GM19438 (cell line): ENCODE results near the gene FSD1.

Experiments used
- ATAC-seq: cut with Tn5 transposase; IDR thresholded peaks from one replicate; pipeline ENCODE4 v1.9.1; 2021; ENCODE audit warnings: low read depth; ENCODE audit not compliant: unreplicated experiment

Gene FSD1

GRCh38 chr19:4361152-4362046, 57.0 kb downstream of the FSD1 start:
- ATAC-seq = no peak

GRCh38 chr19:4362101-4362828, 57.9 kb downstream of the FSD1 start:
- no peak for ATAC-seq

DNA sequence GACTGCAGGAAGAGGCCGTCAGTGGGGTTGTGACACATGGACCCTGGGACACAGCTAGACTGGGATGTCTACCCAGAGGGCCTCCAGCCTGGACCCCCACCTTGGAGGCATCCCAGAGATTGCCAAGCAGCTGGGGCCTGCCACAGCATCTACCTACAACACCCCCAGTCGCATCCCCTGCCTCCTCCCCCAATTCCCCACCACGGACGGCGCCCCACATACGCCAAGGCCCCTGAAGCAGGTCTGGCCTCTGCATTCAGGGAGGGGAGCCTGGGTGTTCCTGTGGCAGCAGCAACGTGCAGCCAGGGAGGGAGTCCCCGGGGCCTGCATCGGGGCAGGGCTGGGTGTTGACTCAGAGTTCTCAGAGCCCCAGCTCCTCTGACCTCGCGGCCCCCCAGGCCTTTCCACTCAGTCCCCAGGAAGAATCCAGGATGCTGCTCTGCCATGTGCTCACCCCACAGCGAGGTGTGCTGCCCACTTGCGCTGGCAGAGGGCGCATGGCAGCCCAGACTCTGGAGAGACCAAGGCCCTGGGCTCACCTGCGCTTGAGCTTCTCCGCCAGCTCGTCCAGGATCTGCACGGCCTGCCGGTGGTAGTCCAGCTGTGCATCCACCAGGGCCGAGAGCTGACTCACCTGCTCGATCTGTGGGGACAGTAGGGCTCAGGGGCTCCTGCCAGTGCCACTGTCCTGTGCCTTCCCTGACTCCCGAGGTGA, 58.6 kb downstream of the FSD1 start:
- ATAC-seq = no peak

GRCh38 chr19:4363571-4364304, 59.3 kb downstream of the FSD1 start:
- ATAC-seq = no peak

- no peak for ATAC-seq
Measured at GRCh38 chr19:4365341-4365740, 60.9 kb downstream of the FSD1 start.

DNA sequence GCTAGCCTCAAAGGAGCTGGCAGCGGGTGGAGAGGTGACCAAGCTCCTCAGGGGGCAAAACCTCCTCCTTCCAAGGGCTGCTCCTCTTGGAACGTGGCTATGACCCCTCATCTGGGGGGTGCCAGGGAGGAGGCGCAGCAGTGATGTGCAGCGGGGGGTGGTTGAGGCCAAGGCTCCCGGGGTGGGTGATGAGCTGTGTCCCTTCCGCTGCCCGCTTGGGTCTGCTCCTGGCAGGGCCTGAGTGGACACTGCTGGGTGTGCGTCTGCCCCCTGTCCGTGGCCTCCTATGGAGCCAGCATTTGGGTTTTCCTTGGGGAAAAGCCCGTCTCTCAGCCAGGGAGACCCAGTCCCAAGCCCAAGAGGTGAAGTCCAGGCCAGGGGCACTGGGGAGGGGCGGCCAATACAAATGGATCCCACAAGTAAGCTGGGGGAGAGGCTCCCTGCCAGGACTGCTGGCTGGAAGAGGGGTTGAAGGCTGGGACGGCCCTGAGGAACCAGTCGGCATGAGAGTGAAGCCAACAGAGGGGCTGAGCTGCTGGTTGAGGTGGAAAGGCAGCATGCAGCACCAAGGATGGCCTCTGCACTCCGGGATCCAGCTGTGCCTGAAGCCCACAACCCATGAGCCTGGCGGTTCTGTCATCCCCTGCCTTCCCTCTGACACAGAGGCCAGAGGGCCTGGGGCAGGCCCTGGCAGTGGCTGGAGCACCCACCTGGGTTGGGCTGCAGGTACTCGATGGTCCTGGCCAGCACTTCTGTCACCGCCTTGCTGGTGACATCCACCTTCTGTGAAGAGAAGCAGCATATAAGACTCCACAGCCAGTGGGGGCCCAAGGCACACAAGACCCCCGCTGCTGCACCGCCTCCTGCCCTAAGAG, 61.6 kb downstream of the FSD1 start:
- no peak for ATAC-seq

GRCh38 chr19:4366666-4367335, 62.4 kb downstream of the FSD1 start:
- ATAC-seq = no peak

- ATAC-seq = no peak
Measured at GRCh38 chr19:4367336-4367723, 62.9 kb downstream of the FSD1 start.

GRCh38 chr19:4367781-4368127, 63.4 kb downstream of the FSD1 start:
- ATAC-seq = no peak

DNA sequence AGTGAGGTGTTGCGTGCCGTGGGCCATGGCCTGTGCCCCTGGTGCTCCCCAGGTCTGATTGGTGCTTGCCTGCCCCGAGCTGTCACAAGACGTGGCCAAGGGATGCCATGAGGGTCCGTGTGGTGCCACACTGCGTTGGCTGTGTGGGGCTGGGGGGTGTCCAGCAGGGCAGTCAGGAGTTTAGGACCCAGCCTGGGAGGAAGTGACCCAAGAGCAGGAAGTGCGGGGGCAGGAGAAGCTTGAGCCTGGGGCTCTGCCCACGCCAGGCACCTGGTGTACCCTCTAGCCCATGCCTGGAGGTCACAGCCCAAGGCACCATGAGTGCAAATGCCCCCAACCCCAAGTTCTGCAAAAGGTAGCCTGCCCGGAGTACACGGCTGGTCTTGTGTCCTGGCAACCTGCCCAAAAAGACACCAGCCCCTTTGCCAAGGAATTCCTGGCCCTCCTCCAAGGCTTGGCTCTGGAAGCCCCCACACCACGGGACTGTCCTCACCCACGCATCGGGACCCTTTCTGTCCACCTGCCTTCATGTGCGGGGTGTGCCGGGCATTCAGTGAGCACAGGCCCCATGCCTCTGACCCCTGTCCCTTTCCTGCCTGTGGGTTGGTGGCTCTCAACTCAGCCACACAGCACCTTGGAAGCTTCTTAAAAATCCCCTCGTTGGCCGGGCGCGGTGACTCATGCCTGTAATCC, 63.9 kb downstream of the FSD1 start:
- peak; percentile 7 for ATAC-seq

GRCh38 chr19:4369109-4369887, 64.9 kb downstream of the FSD1 start:
- ATAC-seq = peak; percentile 60

DNA sequence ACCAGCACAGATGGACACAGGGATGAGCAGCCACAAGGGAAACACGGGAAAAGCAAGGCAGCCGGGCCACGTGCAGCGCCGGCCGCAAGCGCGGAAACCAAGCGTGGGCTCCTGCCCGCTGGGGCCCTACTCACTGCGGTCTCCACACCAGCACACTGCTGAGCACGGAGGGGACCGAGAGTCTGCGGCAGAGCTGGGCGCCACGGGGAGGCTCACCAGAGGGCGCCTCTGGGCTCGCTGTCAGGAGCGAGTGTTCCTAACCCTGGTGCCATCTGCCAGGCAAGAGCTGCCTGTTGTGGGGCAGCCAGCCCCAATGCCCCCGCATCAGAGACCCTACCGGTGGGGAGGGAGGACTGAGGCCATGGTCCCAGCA, 65.5 kb downstream of the FSD1 start:
- ATAC-seq = peak; percentile 38

GRCh38 chr19:4370418-4371041, 66.1 kb downstream of the FSD1 start:
- ATAC-seq = no peak

DNA sequence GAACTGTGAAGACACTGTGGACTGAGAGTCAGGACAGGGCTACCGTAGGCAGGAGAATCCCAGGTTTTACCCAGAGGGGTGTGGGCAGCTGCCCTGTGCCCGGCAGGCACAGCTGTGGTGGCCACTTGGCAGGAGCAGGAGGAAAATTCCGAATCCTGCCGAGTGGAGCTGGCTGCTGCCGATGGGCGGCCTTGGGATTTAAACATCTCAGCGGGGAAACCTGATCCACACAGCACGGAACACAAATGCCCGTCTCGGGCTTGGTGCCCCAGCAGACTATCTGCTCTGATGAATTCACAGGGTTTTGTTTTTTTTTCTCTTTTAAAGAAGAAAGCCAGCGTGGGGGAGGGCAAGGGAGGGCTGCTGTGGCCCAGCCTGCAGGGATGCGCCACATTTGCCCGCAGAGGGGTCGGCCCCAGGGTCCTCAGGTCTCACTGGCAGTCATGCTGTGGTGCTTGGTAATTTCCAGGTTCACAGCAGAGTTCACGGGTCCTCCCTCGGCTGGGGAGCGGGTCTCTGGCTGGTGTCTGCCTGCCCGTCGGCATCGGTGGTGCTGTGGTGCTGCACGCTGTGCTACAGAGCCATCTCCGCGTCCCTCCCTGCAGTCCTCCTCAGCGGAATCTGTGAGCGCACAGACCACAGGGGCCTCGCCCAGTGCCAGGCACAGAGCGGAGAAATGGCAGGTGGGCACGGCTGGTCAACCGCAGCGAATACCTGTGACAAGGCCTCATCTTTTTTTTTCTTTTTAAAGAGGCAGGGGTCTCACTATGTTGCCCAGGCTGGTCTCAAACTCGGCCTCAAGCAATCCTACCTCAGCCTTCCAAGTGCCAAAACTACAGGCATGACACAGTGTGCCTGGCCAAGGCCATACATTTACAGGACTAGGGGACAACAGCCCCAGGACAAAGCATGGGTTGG, 67.1 kb downstream of the FSD1 start:
- no peak for ATAC-seq

DNA sequence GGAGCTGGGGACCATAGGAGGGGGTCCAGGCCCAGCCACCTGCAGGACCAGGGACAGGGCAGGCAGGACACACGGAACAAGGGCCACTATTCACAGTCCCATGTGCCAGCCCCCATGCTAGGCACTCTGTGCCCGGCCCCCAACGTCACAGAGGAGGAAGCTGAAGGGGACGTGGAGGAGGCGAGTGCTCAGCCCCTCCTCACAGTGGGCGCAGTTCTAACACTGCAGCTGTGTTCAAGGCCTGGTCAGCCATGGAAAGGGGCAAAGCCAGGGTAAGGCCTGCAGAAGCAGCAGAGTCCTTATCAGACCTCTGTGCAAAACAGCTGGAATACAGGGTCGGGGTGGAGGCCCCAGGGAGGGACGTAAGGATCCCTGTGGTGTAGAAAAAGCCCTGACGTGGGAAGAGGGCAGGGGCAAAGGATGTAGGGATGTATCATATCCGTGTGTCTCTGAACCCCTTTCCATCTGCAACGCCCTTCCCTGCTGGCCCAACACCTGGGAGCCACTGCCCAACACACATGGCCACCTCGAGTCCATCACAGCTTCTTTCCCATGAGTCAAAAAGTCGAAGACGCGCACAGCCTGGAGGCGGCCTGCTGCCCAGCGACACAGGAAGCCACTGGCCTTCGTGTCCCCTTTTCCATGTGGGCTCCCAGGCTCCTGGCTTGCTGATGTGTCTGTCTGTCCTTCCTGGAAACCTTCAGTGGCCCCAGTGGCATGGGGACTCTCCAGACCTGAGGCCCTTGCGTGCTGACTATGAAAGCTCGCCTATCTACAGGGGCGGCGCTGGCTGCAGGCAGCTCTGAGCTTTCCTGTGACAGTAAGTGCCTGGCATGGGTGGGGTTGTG, 68.0 kb downstream of the FSD1 start:
- no peak for ATAC-seq

GRCh38 chr19:4373013-4373367, 68.6 kb downstream of the FSD1 start:
- no peak for ATAC-seq
